GM12878 (cell line): ENCODE measurements around the gene CARD14. TPM values are rescaled to one million over a fixed set of nuclear protein-coding genes. Genes with fewer than 3 reads are reported as not detected.

Experiments used
- ATAC-seq: fragments of 200-7000 bp; cut with Tn5 transposase; 3 replicates; pipeline ENCODE4 v1.9.1; 2020; ENCODE audit warnings: mild to moderate bottlenecking, moderate library complexity
- BruUV-seq: library from RNA; stranded (reverse); fragments of 400-500 nt; replicated peaks from 2 replicates; lab custom pipeline; 2021; lab: Mats Ljungman, UMichigan
- CTCF ChIA-PET: fragments of 300-600 bp; sonication (Branson Sonifier 250); formaldehyde crosslinking; extraction: SDS; loops from one replicate; lab custom pipeline; 2021; ENCODE audit warnings: inconsistent platforms; lab: Yijun Ruan, JAX
- POLR2A ChIA-PET: fragments of 350-600 bp; formaldehyde crosslinking; extraction: SDS; loops from one replicate; lab custom pipeline; 2021; ENCODE audit warnings: inconsistent platforms; lab: Charles Lee
- RAD21 ChIA-PET: fragments of 300-600 bp; sonication (Branson Sonifier 250); formaldehyde crosslinking; loops from one replicate; lab custom pipeline; 2023; ENCODE audit warnings: antibody characterized with exemption; ENCODE audit not compliant: unreplicated experiment; lab: Charles Lee
- SMC1A ChIA-PET: fragments of 300-600 bp; sonication (Branson Sonifier 250); formaldehyde crosslinking; loops from one replicate; lab custom pipeline; 2023; ENCODE audit not compliant: unreplicated experiment, uncharacterized antibody; lab: Charles Lee
- DNase-seq: peaks from one replicate; pipeline ENCODE4 v3.0.0-alpha.2; 2011; ENCODE audit warnings: low read depth, low spot score
- FAIRE-seq: peaks from 3 replicates; lab custom pipeline; 2011; peaks lifted over from hg19 to GRCh38; lab: Jason Lieb, UNC
- H2AFZ ChIP-seq: 2 replicates; pipeline ENCODE4 v1.6.0; 2011; ENCODE audit warnings: low read depth, low read length, control low read depth; ENCODE audit not compliant: control insufficient read depth
- H3K27ac ChIP-seq: 2 replicates; pipeline ENCODE4 v1.5.1; 2011; ENCODE audit warnings: control low read depth; ENCODE audit not compliant: control insufficient read depth, insufficient read depth
- H3K27me3 ChIP-seq, 2 experiments: replicated peaks in 1 of 2; 2 replicates each; pipeline versions ENCODE4 v1.6.0 to v1.6.1; 2011; ENCODE audit warnings: low read length in 1 of 2; ENCODE audit not compliant: control insufficient read depth in 2 of 2, insufficient read depth in 2 of 2
- H3K36me3 ChIP-seq, 2 experiments: 2 replicates each; pipeline ENCODE4 v1.5.1; 2011; ENCODE audit warnings: low read length in 1 of 2; ENCODE audit not compliant: control insufficient read depth in 2 of 2, insufficient read depth in 2 of 2
- H3K4me1 ChIP-seq: 2 replicates; pipeline ENCODE4 v1.6.1; 2011; ENCODE audit warnings: mild to moderate bottlenecking, low read length, moderate library complexity, mixed read lengths; ENCODE audit not compliant: control insufficient read depth, insufficient read depth
- H3K4me2 ChIP-seq: 2 replicates; pipeline ENCODE4 v1.6.0; 2011; ENCODE audit warnings: control low read depth; ENCODE audit not compliant: control insufficient read depth, insufficient read depth
- H3K4me3 ChIP-seq: fragments of 200-600 bp; sonication (generic); 2 replicates; pipeline ENCODE4 v1.5.1; 2016
- H3K79me2 ChIP-seq: 2 replicates; pipeline ENCODE4 v1.6.0; 2011; ENCODE audit warnings: low read length; ENCODE audit not compliant: control insufficient read depth, insufficient read depth
- H3K9ac ChIP-seq: 2 replicates; pipeline ENCODE4 v1.8.0; 2011; ENCODE audit warnings: low read length, control low read depth, mixed read lengths; ENCODE audit not compliant: control insufficient read depth, insufficient read depth
- H3K9me3 ChIP-seq: replicated peaks from 3 replicates; pipeline ENCODE4 v1.5.1; 2011; ENCODE audit warnings: mild to moderate bottlenecking, low read length; ENCODE audit not compliant: control insufficient read depth, insufficient read depth
- H4K20me1 ChIP-seq: 2 replicates; pipeline ENCODE4 v1.6.0; 2011; ENCODE audit not compliant: control insufficient read depth, insufficient read depth
- CEBPB ChIP-seq, 2 experiments: fragments of 150-350 bp in 1 of 2; IDR thresholded peaks; 2 replicates each; pipeline ENCODE4 v1.6.1; 2012 to 2014; ENCODE audit warnings: low read depth in 2 of 2, low read length in 2 of 2, borderline replicate concordance in 1 of 2, inconsistent platforms in 1 of 2
- FOS ChIP-seq: IDR thresholded peaks from 3 replicates; pipeline ENCODE4 v1.6.1; 2011; ENCODE audit warnings: borderline replicate concordance; ENCODE audit not compliant: insufficient read length; ENCODE audit errors: extremely low read depth
- IKZF1 ChIP-seq: fragments of 450-650 bp; conservative IDR thresholded peaks from 2 replicates; pipeline ENCODE4 v1.6.1; 2017; ENCODE audit warnings: antibody characterized with exemption, mild to moderate bottlenecking
- MEF2A ChIP-seq: IDR thresholded peaks from 2 replicates; pipeline ENCODE4 v1.6.1; 2011; ENCODE audit warnings: low read depth, mild to moderate bottlenecking, low read length, moderate library complexity; ENCODE audit not compliant: insufficient read depth
- SMAD5 ChIP-seq: IDR thresholded peaks from 2 replicates; pipeline ENCODE4 v1.6.1; 2016; ENCODE audit warnings: antibody characterized with exemption, low read depth
- SPI1 ChIP-seq: IDR thresholded peaks from 2 replicates; pipeline ENCODE4 v1.6.1; 2011; ENCODE audit warnings: low read depth, mild to moderate bottlenecking, low read length, moderate library complexity, borderline replicate concordance; ENCODE audit not compliant: insufficient read depth
- STAT1 ChIP-seq: fragments of 450-650 bp; conservative IDR thresholded peaks from 2 replicates; pipeline ENCODE4 v1.6.1; 2014; ENCODE audit warnings: antibody characterized with exemption, mild to moderate bottlenecking
- TCF3 ChIP-seq: IDR thresholded peaks from 2 replicates; pipeline ENCODE4 v1.6.1; 2012; ENCODE audit warnings: low read depth, mild to moderate bottlenecking, low read length, borderline replicate concordance; ENCODE audit not compliant: insufficient read depth
- WGBS: methylation state at CpG from one replicate; pipeline ENCODE4 v1.1.6; 2016; ENCODE audit warnings: low lambda C conversion rate; ENCODE audit not compliant: insufficient replicate concordance, insufficient coverage; ENCODE audit errors: missing lambda C conversion rate; 5-methylcytosine and 5-hydroxymethylcytosine counted together
- in situ Hi-C: fragments of 300-500 bp; cut with MboI; formaldehyde crosslinking; loops from 9 replicates; pipeline ENCODE4 v1.14.3; 2018; ENCODE audit warnings: mixed read lengths
- intact Hi-C: fragments of 100-400 bp; cut with micrococcal nuclease; formaldehyde crosslinking; loops from one replicate; pipeline ENCODE4 v1.14.2; 2022; ENCODE audit not compliant: unreplicated experiment
- polyA plus RNA-seq, 11 experiments: library from polyadenylated mRNA; depleted of rRNA in 4 of 11; unstranded in 6 of 11; stranded (reverse) in 5 of 11; fragments of >200 nt; fragmentation: Nextera tagmentation in 4 of 11; fragmentation: Illumina TruSeq in 1 of 11; extraction: Ambion mirVana in 4 of 11; extraction: Trizol in 1 of 11; gene quantifications; 1 replicate in 1 of 11; 2 replicates in 10 of 11; pipeline versions ENCODE4 v1.2.1 to v1.2.3, GENCODE V29; 2011 to 2016; ENCODE audit warnings: inconsistent platforms in 2 of 11, missing spikeins in 2 of 11, low read depth in 1 of 11
- total RNA-seq, 4 experiments: library from RNA; depleted of rRNA in 3 of 4; stranded (reverse); fragments of >200 nt in 3 of 4; fragmentation: Illumina TruSeq in 1 of 4; extraction: Trizol in 1 of 4; gene quantifications; 2 replicates each; pipeline versions ENCODE4 v1.2.1 to v1.2.3, GENCODE V29; 2013 to 2021
- TF ChIP-seq, protein P1 (sequence below): fragments of 450-650 bp; IDR thresholded peaks from 2 replicates; pipeline ENCODE4 v1.6.1; 2017; ENCODE audit warnings: mild to moderate bottlenecking, moderate library complexity
- TF ChIP-seq, protein P2 (sequence below): fragments of 450-650 bp; IDR thresholded peaks from 2 replicates; pipeline ENCODE4 v1.6.1; 2018; ENCODE audit warnings: borderline replicate concordance, mild to moderate bottlenecking; ENCODE audit not compliant: partially characterized antibody

Gene CARD14
- total and polyA plus RNA-seq, 10 of the 15 experiments (the other 5 are each of a cell fraction or from before 2014, with no cell fraction given), result 0.08 to 0.15 TPM; not detected in 8

DNA sequence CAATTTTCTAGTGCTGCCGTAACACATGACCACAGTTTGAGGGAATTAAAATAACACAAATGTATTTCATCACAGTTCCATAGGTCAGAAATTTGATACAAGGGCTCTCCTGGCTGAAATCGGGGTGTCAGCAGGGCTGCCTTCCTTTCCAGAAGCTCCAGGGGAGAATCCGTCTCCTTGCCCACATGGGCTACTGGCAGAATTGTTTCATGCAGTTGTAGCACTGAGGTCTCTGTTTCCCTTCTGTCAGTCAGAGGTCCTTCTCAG is 43.4 kb upstream of the CARD14 start:
- ChIA-PET POLR2A (no interaction called here), SMC1A (no interaction called here), CTCF (interaction anchor here (1.6 kb wide), 1 partner anchor 25 kb away, joined by 4 read pairs; the partner anchor contains the start of gene GAA), RAD21 (no interaction called here)
- H3K36me3 ChIP-seq, result no peaks in the 10 kb centered on the region
- no peak overlapping the region for H3K4me3 ChIP-seq
- H4K20me1 ChIP-seq, result no peaks in the 10 kb centered on the region
- H3K9me3 ChIP-seq, result no peaks in the 10 kb centered on the region
- H3K27ac ChIP-seq, result no peak overlapping the region
- DNase-seq, result no peak
- no TSS peak for BruUV-seq
- H3K79me2 ChIP-seq, result no peaks in the 10 kb centered on the region
- H3K4me2 ChIP-seq, result no peak overlapping the region
- TF ChIP-seq TCF3 (no peak), CEBPB (IDR thresholded peaks at IDR 0.05; ENCODE audit: borderline replicate concordance in 1 of 2, low read depth in 2 of 2, low read length in 2 of 2) (no peak), STAT1 (no peak), SPI1 (no peak)
- no peak for FAIRE-seq
- in situ Hi-C loops, result no loop called here
- intact Hi-C loops, result no loop called here
- no peak overlapping the region for H3K9ac ChIP-seq
- H2AFZ ChIP-seq, result no peak overlapping the region
- H3K27me3 ChIP-seq, result no peaks in the 10 kb centered on the region; a peak in 1 of 4 replicates
- ATAC-seq, result no peak
- WGBS, result 83% methylated on average over 3 of the region's 3 CpGs
- H3K4me1 ChIP-seq, result no peaks in the 10 kb centered on the region

DNA sequence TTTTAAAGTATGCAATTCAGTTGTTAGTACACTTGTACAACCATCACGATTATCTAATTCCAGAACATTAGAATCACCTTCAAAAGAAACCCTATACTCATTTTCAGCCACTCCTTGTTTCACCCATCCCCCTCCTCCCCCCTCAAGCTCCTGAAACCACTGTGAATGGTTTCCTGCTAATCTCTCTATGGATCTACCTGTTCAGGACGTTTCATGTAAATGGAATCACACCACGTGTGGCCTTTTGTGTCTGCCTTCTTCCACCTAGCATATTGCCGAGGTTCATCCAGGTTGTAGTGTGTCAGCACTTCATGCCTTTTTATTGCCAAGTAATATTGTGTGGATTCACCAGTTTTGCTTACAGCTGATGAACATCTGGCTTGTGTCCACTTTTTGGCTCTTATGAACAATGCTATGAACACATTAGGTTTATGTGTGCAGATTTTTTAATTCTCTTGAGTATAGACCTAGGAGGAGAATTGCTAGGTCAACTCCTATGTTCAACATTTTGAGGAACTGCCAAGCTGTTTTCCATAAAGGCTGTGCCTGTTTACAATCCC is 40.7 kb upstream of the CARD14 start:
- H3K27ac ChIP-seq, result no peak overlapping the region
- ChIA-PET CTCF (no interaction called here), SMC1A (no interaction called here), POLR2A (interaction anchor here (1.7 kb wide), 1 partner anchor 15 kb away, joined by 4 read pairs; no protein-coding TSS in a partner anchor), RAD21 (no interaction called here)
- no peak overlapping the region for H3K4me3 ChIP-seq
- H3K9ac ChIP-seq, result no peak overlapping the region
- BruUV-seq, result no TSS peak
- DNase-seq, result no peak
- ATAC-seq, result no peak
- in situ Hi-C loops, result no loop called here
- H3K27me3 ChIP-seq, result no peaks in the 10 kb centered on the region; a peak in 1 of 4 replicates
- H3K4me1 ChIP-seq, result no peaks in the 10 kb centered on the region
- no peaks in the 10 kb centered on the region for H4K20me1 ChIP-seq
- peaks cover 2 to 11% of the 10 kb centered on the region in 2 experiments for H3K36me3 ChIP-seq
- FAIRE-seq, result no peak
- H2AFZ ChIP-seq, result no peak overlapping the region
- H3K4me2 ChIP-seq, result no peak overlapping the region
- intact Hi-C loops, result no loop called here
- no peaks in the 10 kb centered on the region for H3K79me2 ChIP-seq
- WGBS, result 33% methylated on average over 4 of the region's 4 CpGs
- no peaks in the 10 kb centered on the region for H3K9me3 ChIP-seq
- TF ChIP-seq SMAD5 (no peak), IKZF1 (no peak), MEF2A (no peak), FOS (no peak)
- TF ChIP-seq, protein P1, sequence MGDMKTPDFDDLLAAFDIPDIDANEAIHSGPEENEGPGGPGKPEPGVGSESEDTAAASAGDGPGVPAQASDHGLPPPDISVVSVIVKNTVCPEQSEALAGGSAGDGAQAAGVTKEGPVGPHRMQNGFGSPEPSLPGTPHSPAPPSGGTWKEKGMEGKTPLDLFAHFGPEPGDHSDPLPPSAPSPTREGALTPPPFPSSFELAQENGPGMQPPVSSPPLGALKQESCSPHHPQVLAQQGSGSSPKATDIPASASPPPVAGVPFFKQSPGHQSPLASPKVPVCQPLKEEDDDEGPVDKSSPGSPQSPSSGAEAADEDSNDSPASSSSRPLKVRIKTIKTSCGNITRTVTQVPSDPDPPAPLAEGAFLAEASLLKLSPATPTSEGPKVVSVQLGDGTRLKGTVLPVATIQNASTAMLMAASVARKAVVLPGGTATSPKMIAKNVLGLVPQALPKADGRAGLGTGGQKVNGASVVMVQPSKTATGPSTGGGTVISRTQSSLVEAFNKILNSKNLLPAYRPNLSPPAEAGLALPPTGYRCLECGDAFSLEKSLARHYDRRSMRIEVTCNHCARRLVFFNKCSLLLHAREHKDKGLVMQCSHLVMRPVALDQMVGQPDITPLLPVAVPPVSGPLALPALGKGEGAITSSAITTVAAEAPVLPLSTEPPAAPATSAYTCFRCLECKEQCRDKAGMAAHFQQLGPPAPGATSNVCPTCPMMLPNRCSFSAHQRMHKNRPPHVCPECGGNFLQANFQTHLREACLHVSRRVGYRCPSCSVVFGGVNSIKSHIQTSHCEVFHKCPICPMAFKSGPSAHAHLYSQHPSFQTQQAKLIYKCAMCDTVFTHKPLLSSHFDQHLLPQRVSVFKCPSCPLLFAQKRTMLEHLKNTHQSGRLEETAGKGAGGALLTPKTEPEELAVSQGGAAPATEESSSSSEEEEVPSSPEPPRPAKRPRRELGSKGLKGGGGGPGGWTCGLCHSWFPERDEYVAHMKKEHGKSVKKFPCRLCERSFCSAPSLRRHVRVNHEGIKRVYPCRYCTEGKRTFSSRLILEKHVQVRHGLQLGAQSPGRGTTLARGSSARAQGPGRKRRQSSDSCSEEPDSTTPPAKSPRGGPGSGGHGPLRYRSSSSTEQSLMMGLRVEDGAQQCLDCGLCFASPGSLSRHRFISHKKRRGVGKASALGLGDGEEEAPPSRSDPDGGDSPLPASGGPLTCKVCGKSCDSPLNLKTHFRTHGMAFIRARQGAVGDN, result no peak
- TF ChIP-seq, protein P2, sequence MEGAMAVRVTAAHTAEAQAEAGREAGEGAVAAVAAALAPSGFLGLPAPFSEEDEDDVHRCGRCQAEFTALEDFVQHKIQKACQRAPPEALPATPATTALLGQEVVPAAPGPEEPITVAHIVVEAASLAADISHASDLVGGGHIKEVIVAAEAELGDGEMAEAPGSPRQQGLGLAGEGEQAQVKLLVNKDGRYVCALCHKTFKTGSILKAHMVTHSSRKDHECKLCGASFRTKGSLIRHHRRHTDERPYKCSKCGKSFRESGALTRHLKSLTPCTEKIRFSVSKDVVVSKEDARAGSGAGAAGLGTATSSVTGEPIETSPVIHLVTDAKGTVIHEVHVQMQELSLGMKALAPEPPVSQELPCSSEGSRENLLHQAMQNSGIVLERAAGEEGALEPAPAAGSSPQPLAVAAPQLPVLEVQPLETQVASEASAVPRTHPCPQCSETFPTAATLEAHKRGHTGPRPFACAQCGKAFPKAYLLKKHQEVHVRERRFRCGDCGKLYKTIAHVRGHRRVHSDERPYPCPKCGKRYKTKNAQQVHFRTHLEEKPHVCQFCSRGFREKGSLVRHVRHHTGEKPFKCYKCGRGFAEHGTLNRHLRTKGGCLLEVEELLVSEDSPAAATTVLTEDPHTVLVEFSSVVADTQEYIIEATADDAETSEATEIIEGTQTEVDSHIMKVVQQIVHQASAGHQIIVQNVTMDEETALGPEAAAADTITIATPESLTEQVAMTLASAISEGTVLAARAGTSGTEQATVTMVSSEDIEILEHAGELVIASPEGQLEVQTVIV, result no peak
